Vein endothelial cell (primary cell): ENCODE results near the gene EIF2S3B. TPM values are rescaled to one million over a fixed set of nuclear protein-coding genes. Genes with fewer than 3 reads are reported as not detected.

Experiments
- small RNA-seq: library from RNA; depleted of rRNA; stranded (forward); fragments of <200 nt; gene quantifications from one replicate; pipeline ENCODE3, GENCODE V24; 2012
- total RNA-seq: library from RNA; depleted of rRNA; stranded (reverse); fragments of >200 nt; gene quantifications from 2 replicates; pipeline ENCODE4 v1.2.3, GENCODE V29; 2012

EIF2S3B gene
- total RNA-seq: 0.96 and 2.6 TPM in 2 replicates

GRCh38 chr12:10505620-10506019 lies at the start of gene EIF2S3B:
TSS of gene EIF2S3B (plus strand) at chr12:10505890. CDS start at chr12:10505903, 13 bp downstream.

Small RNA genes lying within 50 kb of the gene (small RNA-seq; reads per million reads assigned to genes)
- not detected for gene SLC25A39P2

Other genes with a start within 250 kb of the EIF2S3B start
- gene KLRD1, start 198.0 kb upstream of the EIF2S3B start, total RNA-seq: under 0.01 TPM in 2 replicates
- gene KLRK1, start 115.8 kb upstream of the EIF2S3B start, total RNA-seq: not detected in 2 replicates
- gene KLRC4, start 96.1 kb upstream of the EIF2S3B start, total RNA-seq: not detected in 2 replicates
- not detected in 2 replicates for gene KLRC3, start 85.3 kb upstream of the EIF2S3B start, total RNA-seq
- not detected in 2 replicates for gene KLRC2, start 69.9 kb upstream of the EIF2S3B start, total RNA-seq
- gene KLRC1, start 52.5 kb upstream of the EIF2S3B start, total RNA-seq: not detected in 2 replicates
- 9.8 and 15.3 TPM in 2 replicates for gene MAGOHB, start 107.7 kb downstream of the EIF2S3B start, total RNA-seq
- gene STYK1, start 168.2 kb downstream of the EIF2S3B start, total RNA-seq: 12.3 and 14.7 TPM in 2 replicates
- gene YBX3, start 217.4 kb downstream of the EIF2S3B start, total RNA-seq: 311 and 333 TPM in 2 replicates